Heart right ventricle (tissue), 16 donors: ENCODE measurements around the gene TUBGCP3. TPM values are rescaled to one million over a fixed set of nuclear protein-coding genes. Genes with fewer than 3 reads are reported as not detected.

Experiments
- ATAC-seq, 8 donors: fragments of 200-7000 bp; cut with Tn5 transposase; one replicate each; pipeline ENCODE4 v1.9.1; 2020; ENCODE audit warnings: mild to moderate bottlenecking in 8 of 8, moderate library complexity in 8 of 8, moderate number of reproducible peaks in 1 of 8
- DNase-seq, 2 donors: peaks; one replicate each; pipeline ENCODE4 v3.0.0-alpha.2; 2020
- H3K27ac ChIP-seq, 10 donors: fragments of 200-600 bp; sonication (generic) in 2 of 10; one replicate each; pipeline versions ENCODE4 v1.5.0 to v1.8.0; 2020 to 2022; ENCODE audit warnings: mild to moderate bottlenecking in 3 of 10
- H3K27me3 ChIP-seq, 7 donors: fragments of 200-600 bp; one replicate each; pipeline ENCODE4 v1.8.0; 2021 to 2022; ENCODE audit warnings: mild to moderate bottlenecking in 2 of 7
- H3K36me3 ChIP-seq, 9 donors: fragments of 200-600 bp; sonication (generic) in 1 of 9; one replicate each; pipeline versions ENCODE4 v1.5.0 to v1.8.0; 2020 to 2022; ENCODE audit warnings: mild to moderate bottlenecking in 2 of 9
- H3K4me1 ChIP-seq, 9 donors: fragments of 200-600 bp; sonication (generic) in 1 of 9; one replicate each; pipeline versions ENCODE4 v1.5.0 to v1.8.0; 2020 to 2022; ENCODE audit warnings: mild to moderate bottlenecking in 4 of 9
- H3K4me3 ChIP-seq, 10 donors: fragments of 200-600 bp; sonication (generic) in 2 of 10; one replicate each; pipeline versions ENCODE4 v1.5.0 to v1.8.0; 2020 to 2022; ENCODE audit warnings: mild to moderate bottlenecking in 7 of 10, moderate library complexity in 2 of 10
- H3K9me3 ChIP-seq, 11 donors: fragments of 200-600 bp in 10 of 11; sonication (generic) in 2 of 11; one replicate each; pipeline versions ENCODE4 v1.5.0 to v1.8.0; 2013 to 2022; ENCODE audit warnings: mild to moderate bottlenecking in 2 of 11, control low read depth in 1 of 11, moderate library complexity in 1 of 11
- CTCF ChIP-seq, 9 donors: fragments of 200-600 bp; sonication (generic) in 2 of 9; IDR thresholded peaks; one replicate each; pipeline versions ENCODE4 v1.5.0 to v1.8.0; 2021 to 2022; ENCODE audit warnings: antibody characterized with exemption in 9 of 9, mild to moderate bottlenecking in 5 of 9, moderate library complexity in 1 of 9
- WGBS, 2 donors: extraction: QIAGEN DNeasy Blood & Tissue Kit; methylation state at CpG; one replicate each; pipeline ENCODE4 v1.1.7; 2013; ENCODE audit warnings: inconsistent platforms in 1 of 2; 5-methylcytosine and 5-hydroxymethylcytosine counted together
- intact Hi-C, 10 donors: fragments of 100-400 bp; cut with DNase I; formaldehyde crosslinking; loops; one replicate each; pipeline versions ENCODE4 v1.11.1 to v1.14.2; 2022
- polyA plus RNA-seq, 2 donors: library from polyadenylated mRNA; stranded (reverse); fragments of 200-250 nt; gene quantifications; one replicate each; pipeline ENCODE4 v1.2.3, GENCODE V29; 2013
- total RNA-seq, 10 donors: library from RNA; stranded (reverse); fragmentation: NEBNext Ultra II Directional in 3 of 10; extraction: Animal tissue kit (Norgen Biotek cat#: 25700) in 3 of 10; gene quantifications; one replicate each; pipeline versions ENCODE4 v1.2.1 to v1.2.4, GENCODE V29; 2021 to 2023
- donor health status: Arrhythmogenic right ventricular cardiomyopathy.
- donor health status: ischemic (EF 13 %, LVEDD 7.1; RV severe dilation, severe dysfunction).
- donor health status: healthy with polysubstance abuse.
- donor health status: DM: no; HTN: yes; CAD: no.
- donor health status: DM: no; HTN: no; CAD: no.
- donor health status: ischemic (EF 25% LVEDD 6.9; RV normal size, moderate dysfunction).
- donor health status: ischemic (EF 25% LVEDD 5.7; RV mildly dilated, moderate dysfunction).
- donor health status: healthy.
- donor health status: DM: yes; HTN: yes; CAD: no.
- donor health status: Ischemic cardiomyopathy.
- donor health status: ischemic (EF 35%, LVEDD 5.7; RV mildly dilated, moderate dysfunction).
- donor health status: nonischemic (EF 11% LVEDD 7.7; RV severe dilation, severe dysfunction).
- donor health status: DM: yes; HTN: yes; CAD: no.
- donor health status: PGD.
- donor health status: ischemic (EF 29% LVEDD 5.4; RV normal size, mild dysfunction).
- donor health status: nonischemic (EF 23%, LVEDD 6.1; RV moderate dilation, normal function).

TUBGCP3 gene
- total and polyA plus RNA-seq, 12 donors, result 10.6 to 25.8 (median 17.7) TPM

- Histone ChIP-seq H3K9me3 (no peaks in the 10 kb centered on the region), H3K4me1 (no peaks in the 10 kb centered on the region), H3K36me3 (no peaks in the 10 kb centered on the region), H3K27me3 (no peaks in the 10 kb centered on the region), H3K27ac (no peak overlapping the region), H3K4me3 (no peak overlapping the region)
- no peak for TF ChIP-seq CTCF (IDR thresholded peaks at IDR 0.05)
- 76 to 79% methylated on average over 2 of the region's 2 CpGs for WGBS, 2 donors
- intact Hi-C loops, result no loop called here
- DNase-seq (no peak), ATAC-seq (no peak)
These were observed 8.3 kb upstream of the TUBGCP3 start for GRCh38 chr13:112596235-112596634.

- Histone ChIP-seq H3K27me3 (no peaks in the 10 kb centered on the region), H3K4me1 (peaks cover 0 to 9% (median 7%) of the 10 kb centered on the region in 9 donors), H3K9me3 (no peaks in the 10 kb centered on the region), H3K36me3 (no peaks in the 10 kb centered on the region), H3K4me3 (no peak overlapping the region), H3K27ac (no peak overlapping the region)
- no peak for TF ChIP-seq CTCF (IDR thresholded peaks at IDR 0.05)
- 83 to 92% methylated on average over 7 of the region's 7 CpGs for WGBS, 2 donors
- no peak for ATAC-seq
- DNase-seq, result no peak
- intact Hi-C loops, result no loop called here
These were observed 4.7 kb upstream of the TUBGCP3 start for GRCh38 chr13:112592647-112593046.

- H3K36me3 ChIP-seq, result no peaks in the 10 kb centered on the region
- DNase-seq, result no peak
- no peak for ATAC-seq
These were observed 4.2 kb upstream of the TUBGCP3 start for GRCh38 chr13:112592181-112592580.

GRCh38 chr13:112588490-112589297 is 741 bp upstream of the TUBGCP3 start:
- intact Hi-C loops, result no loop called here
- Histone ChIP-seq H3K27me3 (no peaks in the 10 kb centered on the region), H3K27ac (peak overlapping the region; percentile 61 to 100 (median 96)), H3K4me1 (peaks cover 7 to 44% (median 21%) of the 10 kb centered on the region in 9 donors), H3K36me3 (no peaks in the 10 kb centered on the region), H3K4me3 (peak overlapping the region; percentile 84 to 100 (median 96)), H3K9me3 (no peaks in the 10 kb centered on the region)
- 64 to 76% methylated on average over 33 of the region's 33 CpGs for WGBS, 2 donors
- no peak for DNase-seq
- TF ChIP-seq CTCF (IDR thresholded peaks at IDR 0.05), result no peak
- ATAC-seq, result peak in 4 of 8 donors; percentile 6 to 29 (median 12)

More at GRCh38 chr13:112592181-112592580, 4.2 kb upstream of the TUBGCP3 start:
- Histone ChIP-seq H3K27ac (no peak overlapping the region), H3K4me1 (peaks cover 0 to 11% (median 7%) of the 10 kb centered on the region in 9 donors), H3K9me3 (no peaks in the 10 kb centered on the region), H3K4me3 (no peak overlapping the region), H3K27me3 (no peaks in the 10 kb centered on the region)
- 95 to 96% methylated on average over 7 of the region's 7 CpGs for WGBS, 2 donors
- intact Hi-C loops, result no loop called here
- no peak for TF ChIP-seq CTCF (IDR thresholded peaks at IDR 0.05)
